Measurements from ENCODE around the gene NTMT1.

Gene NTMT1

DNA sequence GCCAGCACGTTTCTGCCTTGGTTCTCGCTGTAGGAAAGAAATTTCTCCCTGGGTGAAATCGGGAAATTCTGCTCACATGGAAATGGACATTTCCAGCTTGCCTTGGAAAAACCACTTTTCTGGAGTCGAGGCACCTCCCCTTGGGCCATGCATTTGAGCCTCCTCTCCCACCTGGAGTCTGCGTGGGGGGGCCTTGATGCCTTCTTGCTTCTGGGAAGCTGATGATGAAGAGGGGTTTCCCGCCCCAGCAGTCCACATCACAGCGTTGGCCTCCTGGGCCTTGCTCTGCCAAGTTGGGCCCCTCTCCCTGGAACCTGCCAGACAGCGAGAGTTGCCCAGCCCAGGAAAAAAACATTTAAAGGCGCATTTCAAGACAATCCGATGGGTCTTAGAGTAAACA is 17.7 kb downstream of the NTMT1 start:
- Histone ChIP-seq H3K4me3 (ENCODE audit: low read length) (no peak overlapping the region), H3K4me1 (ENCODE audit: control insufficient read depth, low read depth, low read length) (no peaks in the 10 kb centered on the region), H3K9me3 (ENCODE audit: control insufficient read depth, low read depth, low read length) (no peaks in the 10 kb centered on the region), H3K36me3 (ENCODE audit: control insufficient read depth, low read depth, low read length) (peaks cover 2% of the 10 kb centered on the region), H3K9ac (ENCODE audit: low read length) (no peak overlapping the region), H3K27ac (ENCODE audit: low read length) (no peak overlapping the region), H3K27me3 (ENCODE audit: control insufficient read depth, insufficient read depth, low read length) (no peaks in the 10 kb centered on the region)

DNA sequence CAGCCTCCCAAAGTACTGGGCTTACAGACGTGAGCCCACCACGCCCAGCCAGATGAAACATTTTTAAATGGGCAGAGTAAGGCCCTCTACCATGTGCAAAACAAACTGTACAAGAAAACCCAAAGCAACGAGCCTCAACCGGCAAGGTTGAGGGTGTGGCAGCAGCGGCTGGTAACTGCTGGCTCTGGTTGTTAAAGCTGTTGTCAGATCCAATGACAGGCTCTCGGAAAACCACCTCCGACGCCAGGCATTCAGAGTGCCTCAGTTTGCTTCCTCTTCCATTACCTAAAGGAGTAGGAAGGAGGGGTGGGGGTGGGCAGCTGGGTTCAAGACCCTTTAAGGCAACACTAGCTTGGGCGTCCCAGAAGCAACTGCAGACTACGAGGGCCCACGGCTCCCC is 18.4 kb downstream of the NTMT1 start:
- Histone ChIP-seq H3K36me3 (ENCODE audit: control insufficient read depth, low read depth, low read length) (no peaks in the 10 kb centered on the region), H3K4me3 (ENCODE audit: low read length) (no peak overlapping the region), H3K9me3 (ENCODE audit: control insufficient read depth, low read depth, low read length) (no peaks in the 10 kb centered on the region), H3K9ac (ENCODE audit: low read length) (no peak overlapping the region), H3K4me1 (ENCODE audit: control insufficient read depth, low read depth, low read length) (no peaks in the 10 kb centered on the region), H3K27ac (ENCODE audit: low read length) (no peak overlapping the region), H3K27me3 (ENCODE audit: control insufficient read depth, insufficient read depth, low read length) (no peaks in the 10 kb centered on the region)

- Histone ChIP-seq H3K9me3 (ENCODE audit: control insufficient read depth, low read depth, low read length) (no peaks in the 10 kb centered on the region), H3K36me3 (ENCODE audit: control insufficient read depth, low read depth, low read length) (no peaks in the 10 kb centered on the region), H3K9ac (ENCODE audit: low read length) (no peak overlapping the region)
These were observed 18.9 kb downstream of the NTMT1 start for GRCh38 chr9:129644902-129645301.

GRCh38 chr9:129646252-129646651 is 20.3 kb downstream of the NTMT1 start:
- no peak overlapping the region for H3K27ac ChIP-seq (ENCODE audit: low read length)
- no peaks in the 10 kb centered on the region for H3K9me3 ChIP-seq (ENCODE audit: control insufficient read depth, low read depth, low read length)
- H3K9ac ChIP-seq (ENCODE audit: low read length), result no peak overlapping the region
- no peak overlapping the region for H3K4me3 ChIP-seq (ENCODE audit: low read length)
- no peaks in the 10 kb centered on the region for H3K36me3 ChIP-seq (ENCODE audit: control insufficient read depth, low read depth, low read length)
- no peaks in the 10 kb centered on the region for H3K27me3 ChIP-seq (ENCODE audit: control insufficient read depth, insufficient read depth, low read length)
- H3K4me1 ChIP-seq (ENCODE audit: control insufficient read depth, low read depth, low read length), result no peaks in the 10 kb centered on the region

More at GRCh38 chr9:129644902-129645301, 18.9 kb downstream of the NTMT1 start:
- H3K27ac ChIP-seq (ENCODE audit: low read length), result no peak overlapping the region
- no peak overlapping the region for H3K4me3 ChIP-seq (ENCODE audit: low read length)
- H3K4me1 ChIP-seq (ENCODE audit: control insufficient read depth, low read depth, low read length), result no peaks in the 10 kb centered on the region
- no peaks in the 10 kb centered on the region for H3K27me3 ChIP-seq (ENCODE audit: control insufficient read depth, insufficient read depth, low read length)

- no peaks in the 10 kb centered on the region for H3K27me3 ChIP-seq (ENCODE audit: control insufficient read depth, insufficient read depth, low read length)
- H3K9me3 ChIP-seq (ENCODE audit: control insufficient read depth, low read depth, low read length), result no peaks in the 10 kb centered on the region
These were observed 20.7 kb downstream of the NTMT1 start for GRCh38 chr9:129646654-129647053.

DNA sequence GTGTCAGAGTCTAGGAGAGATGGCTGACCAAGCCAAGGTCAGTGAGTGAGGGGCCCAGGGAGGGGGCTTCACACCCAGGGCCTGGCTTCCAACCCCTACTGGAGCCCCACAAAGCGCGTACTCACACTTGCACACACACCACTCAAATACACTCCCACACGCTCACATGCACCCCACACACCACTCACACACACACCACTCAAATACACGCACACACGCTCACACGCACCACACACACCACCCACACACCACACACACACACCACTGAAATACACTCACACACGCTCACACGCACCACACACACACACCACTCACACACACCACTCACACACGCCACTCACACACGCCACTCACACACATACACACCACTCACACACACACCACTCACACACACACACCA is 21.7 kb downstream of the NTMT1 start:
- Histone ChIP-seq H3K9ac (ENCODE audit: low read length) (no peak overlapping the region), H3K4me3 (ENCODE audit: low read length) (no peak overlapping the region), H3K9me3 (ENCODE audit: control insufficient read depth, low read depth, low read length) (no peaks in the 10 kb centered on the region), H3K27ac (ENCODE audit: low read length) (no peak overlapping the region), H3K36me3 (ENCODE audit: control insufficient read depth, low read depth, low read length) (no peaks in the 10 kb centered on the region), H3K27me3 (ENCODE audit: control insufficient read depth, insufficient read depth, low read length) (no peaks in the 10 kb centered on the region), H3K4me1 (ENCODE audit: control insufficient read depth, low read depth, low read length) (no peaks in the 10 kb centered on the region)

More at GRCh38 chr9:129646654-129647053, 20.7 kb downstream of the NTMT1 start:
- Histone ChIP-seq H3K4me3 (ENCODE audit: low read length) (no peak overlapping the region), H3K9ac (ENCODE audit: low read length) (no peak overlapping the region), H3K36me3 (ENCODE audit: control insufficient read depth, low read depth, low read length) (no peaks in the 10 kb centered on the region), H3K4me1 (ENCODE audit: control insufficient read depth, low read depth, low read length) (no peaks in the 10 kb centered on the region), H3K27ac (ENCODE audit: low read length) (no peak overlapping the region)

- H3K27ac ChIP-seq (ENCODE audit: low read length), result no peak overlapping the region
- H3K36me3 ChIP-seq (ENCODE audit: control insufficient read depth, low read depth, low read length), result no peaks in the 10 kb centered on the region
- H3K9ac ChIP-seq (ENCODE audit: low read length), result no peak overlapping the region
- no peak overlapping the region for H3K4me3 ChIP-seq (ENCODE audit: low read length)
- no peaks in the 10 kb centered on the region for H3K4me1 ChIP-seq (ENCODE audit: control insufficient read depth, low read depth, low read length)
- no peaks in the 10 kb centered on the region for H3K27me3 ChIP-seq (ENCODE audit: control insufficient read depth, insufficient read depth, low read length)
- H3K9me3 ChIP-seq (ENCODE audit: control insufficient read depth, low read depth, low read length), result no peaks in the 10 kb centered on the region
These were observed 22.3 kb downstream of the NTMT1 start for GRCh38 chr9:129648092-129648763.

DNA sequence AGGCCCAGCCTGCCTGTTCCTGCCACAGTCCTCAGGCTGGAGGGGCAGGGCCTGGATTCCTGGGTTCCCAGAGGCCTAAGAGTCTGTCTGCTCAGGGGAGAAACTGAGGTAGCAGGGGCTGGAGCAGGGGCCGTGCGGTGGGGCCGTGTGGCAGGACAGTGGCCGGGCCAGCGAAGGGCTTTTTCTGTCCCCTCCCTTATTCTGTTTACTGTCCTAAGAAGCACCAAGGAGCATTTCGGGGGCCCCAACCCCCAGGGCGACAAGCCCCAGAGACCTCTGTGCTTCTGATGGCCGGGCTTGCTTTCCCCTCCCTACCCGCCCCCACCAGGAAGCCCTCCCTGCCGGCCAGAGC is 22.8 kb downstream of the NTMT1 start:
- no peak overlapping the region for H3K27ac ChIP-seq (ENCODE audit: low read length)
- no peaks in the 10 kb centered on the region for H3K36me3 ChIP-seq (ENCODE audit: control insufficient read depth, low read depth, low read length)
- H3K9me3 ChIP-seq (ENCODE audit: control insufficient read depth, low read depth, low read length), result no peaks in the 10 kb centered on the region
- H3K9ac ChIP-seq (ENCODE audit: low read length), result no peak overlapping the region
- H3K4me3 ChIP-seq (ENCODE audit: low read length), result no peak overlapping the region
- no peaks in the 10 kb centered on the region for H3K27me3 ChIP-seq (ENCODE audit: control insufficient read depth, insufficient read depth, low read length)
- no peaks in the 10 kb centered on the region for H3K4me1 ChIP-seq (ENCODE audit: control insufficient read depth, low read depth, low read length)

GRCh38 chr9:129649726-129650679 is 24.0 kb downstream of the NTMT1 start:
- Histone ChIP-seq H3K27me3 (ENCODE audit: control insufficient read depth, insufficient read depth, low read length) (no peaks in the 10 kb centered on the region), H3K27ac (ENCODE audit: low read length) (no peak overlapping the region), H3K9ac (ENCODE audit: low read length) (no peak overlapping the region)

GRCh38 chr9:129650680-129651235 is 24.8 kb downstream of the NTMT1 start:
- H3K9ac ChIP-seq (ENCODE audit: low read length), result no peak overlapping the region
- H3K4me3 ChIP-seq (ENCODE audit: low read length), result no peak overlapping the region
- no peak overlapping the region for H3K27ac ChIP-seq (ENCODE audit: low read length)
- H3K4me1 ChIP-seq (ENCODE audit: control insufficient read depth, low read depth, low read length), result no peaks in the 10 kb centered on the region
- H3K27me3 ChIP-seq (ENCODE audit: control insufficient read depth, insufficient read depth, low read length), result no peaks in the 10 kb centered on the region
- H3K9me3 ChIP-seq (ENCODE audit: control insufficient read depth, low read depth, low read length), result no peaks in the 10 kb centered on the region
- H3K36me3 ChIP-seq (ENCODE audit: control insufficient read depth, low read depth, low read length), result no peaks in the 10 kb centered on the region

More at GRCh38 chr9:129649726-129650679, 24.0 kb downstream of the NTMT1 start:
- Histone ChIP-seq H3K36me3 (ENCODE audit: control insufficient read depth, low read depth, low read length) (no peaks in the 10 kb centered on the region), H3K4me1 (ENCODE audit: control insufficient read depth, low read depth, low read length) (no peaks in the 10 kb centered on the region), H3K9me3 (ENCODE audit: control insufficient read depth, low read depth, low read length) (no peaks in the 10 kb centered on the region), H3K4me3 (ENCODE audit: low read length) (no peak overlapping the region)

- H3K9ac ChIP-seq (ENCODE audit: low read length), result no peak overlapping the region
- no peak overlapping the region for H3K4me3 ChIP-seq (ENCODE audit: low read length)
- no peaks in the 10 kb centered on the region for H3K27me3 ChIP-seq (ENCODE audit: control insufficient read depth, insufficient read depth, low read length)
- no peak overlapping the region for H3K27ac ChIP-seq (ENCODE audit: low read length)
- no peaks in the 10 kb centered on the region for H3K36me3 ChIP-seq (ENCODE audit: control insufficient read depth, low read depth, low read length)
- H3K9me3 ChIP-seq (ENCODE audit: control insufficient read depth, low read depth, low read length), result no peaks in the 10 kb centered on the region
- no peaks in the 10 kb centered on the region for H3K4me1 ChIP-seq (ENCODE audit: control insufficient read depth, low read depth, low read length)
These were observed 28.0 kb downstream of the NTMT1 start for GRCh38 chr9:129653823-129654553.
